Measurements from ENCODE around the gene TNFSF12.

The TNFSF12 gene

GRCh38 chr17:7555320-7555948 is 6.6 kb downstream of the TNFSF12 start:
- no peak for DNase-seq (ENCODE audit: low read depth)
- no peak overlapping the region for H3K4me3 ChIP-seq (ENCODE audit: low read length)
- TF ChIP-seq CTCF (conservative IDR thresholded peaks at IDR 0.05; ENCODE audit: low read depth, low read length): peak; percentile 31

GRCh38 chr17:7556627-7557026 is 7.8 kb downstream of the TNFSF12 start:
- no peak for TF ChIP-seq CTCF (conservative IDR thresholded peaks at IDR 0.05; ENCODE audit: low read depth, low read length)
- no peak overlapping the region for H3K4me3 ChIP-seq (ENCODE audit: low read length)
- no peak for DNase-seq (ENCODE audit: low read depth)

GRCh38 chr17:7557147-7557764 is 8.4 kb downstream of the TNFSF12 start:
- TF ChIP-seq CTCF (conservative IDR thresholded peaks at IDR 0.05; ENCODE audit: low read depth, low read length): peak; percentile 1
- DNase-seq (ENCODE audit: low read depth): no peak
- no peak overlapping the region for H3K4me3 ChIP-seq (ENCODE audit: low read length)

- no peak for TF ChIP-seq CTCF (conservative IDR thresholded peaks at IDR 0.05; ENCODE audit: low read depth, low read length)
- peak; percentile 43 for DNase-seq (ENCODE audit: low read depth)
- H3K4me3 ChIP-seq (ENCODE audit: low read length): peak overlapping the region; percentile 12
These were observed 9.1 kb downstream of the TNFSF12 start for GRCh38 chr17:7557775-7558543.

- TF ChIP-seq CTCF (conservative IDR thresholded peaks at IDR 0.05; ENCODE audit: low read depth, low read length): no peak
- DNase-seq (ENCODE audit: low read depth): no peak
- H3K4me3 ChIP-seq (ENCODE audit: low read length): peak within 1 kb of the TSS; percentile 12
These were observed 9.9 kb downstream of the TNFSF12 start, which contains the start of gene TNFSF13 for GRCh38 chr17:7558544-7559319. Gene TNFSF13, plus strand, starts transcription at chr17:7558750. Its CDS starts 290 bp downstream, at chr17:7559040.

GRCh38 chr17:7559320-7560171 is 10.7 kb downstream of the TNFSF12 start:
- no peak for DNase-seq (ENCODE audit: low read depth)
- H3K4me3 ChIP-seq (ENCODE audit: low read length): no peak overlapping the region
- no peak for TF ChIP-seq CTCF (conservative IDR thresholded peaks at IDR 0.05; ENCODE audit: low read depth, low read length)
